ENCODE measurements around the gene SVIL. TPM values are rescaled to one million over a fixed set of nuclear protein-coding genes. Genes with fewer than 3 reads are reported as not detected.

SVIL gene
- total RNA-seq, 2 donors from 2014 or later, result 39.5 to 46.4 TPM

GRCh38 chr10:29663718-29664117, 28.9 kb upstream of the SVIL start:
- Mint-ChIP-seq H3K4me1 (peaks cover 14% of the 10 kb centered on the region), H3K4me3 (no peak overlapping the region), H3K27me3 (no peaks in the 10 kb centered on the region), H3K36me3 (ENCODE audit: low read depth) (no peaks in the 10 kb centered on the region), H3K27ac (no peak overlapping the region)
- H3K9me3 ChIP-seq (ENCODE audit: control insufficient read depth, low read length, poor library complexity, severe bottlenecking), result no peaks in the 10 kb centered on the region
- DNase-seq, result no peak
- no peak for ATAC-seq

- H3K4me1 Mint-ChIP-seq, result peaks cover 19% of the 10 kb centered on the region
- H3K4me3 Mint-ChIP-seq, result peak overlapping the region; percentile 80
These were observed 24.5 kb upstream of the SVIL start for GRCh38 chr10:29658984-29659965.

GRCh38 chr10:29657719-29658274, 23.0 kb upstream of the SVIL start:
- peak overlapping the region; percentile 96 for H3K27ac Mint-ChIP-seq
- DNase-seq, result no peak
- ATAC-seq, result no peak

More at GRCh38 chr10:29658984-29659965, 24.5 kb upstream of the SVIL start:
- no peaks in the 10 kb centered on the region for H3K27me3 Mint-ChIP-seq
- H3K36me3 Mint-ChIP-seq (ENCODE audit: low read depth), result peaks cover 5% of the 10 kb centered on the region
- ATAC-seq (peak; percentile 96), DNase-seq (peak; percentile 42 to 71 (median 48))
- H3K27ac Mint-ChIP-seq, result peak overlapping the region; percentile 96
- H3K9me3 ChIP-seq (ENCODE audit: control insufficient read depth, low read length, poor library complexity, severe bottlenecking), result no peaks in the 10 kb centered on the region

GRCh38 chr10:29656451-29656992, 21.8 kb upstream of the SVIL start:
- H3K27me3 Mint-ChIP-seq, result no peaks in the 10 kb centered on the region

More at GRCh38 chr10:29657719-29658274, 23.0 kb upstream of the SVIL start:
- Mint-ChIP-seq H3K36me3 (ENCODE audit: low read depth) (peaks cover 5% of the 10 kb centered on the region), H3K4me1 (peaks cover 21% of the 10 kb centered on the region), H3K27me3 (no peaks in the 10 kb centered on the region), H3K4me3 (peak overlapping the region; percentile 39)
- no peaks in the 10 kb centered on the region for H3K9me3 ChIP-seq (ENCODE audit: control insufficient read depth, low read length, poor library complexity, severe bottlenecking)

GRCh38 chr10:29652192-29652591, 17.4 kb upstream of the SVIL start:
- H3K27ac Mint-ChIP-seq, result no peak overlapping the region
- peaks cover 2% of the 10 kb centered on the region for H3K36me3 Mint-ChIP-seq (ENCODE audit: low read depth)
- H3K4me3 Mint-ChIP-seq, result no peak overlapping the region
- H3K4me1 Mint-ChIP-seq, result peaks cover 33% of the 10 kb centered on the region
- ATAC-seq (no peak), DNase-seq (no peak)
- H3K9me3 ChIP-seq (ENCODE audit: control insufficient read depth, low read length, poor library complexity, severe bottlenecking), result no peaks in the 10 kb centered on the region
- H3K27me3 Mint-ChIP-seq, result no peaks in the 10 kb centered on the region

More at GRCh38 chr10:29656451-29656992, 21.8 kb upstream of the SVIL start:
- no peak for ATAC-seq
- no peak overlapping the region for H3K27ac Mint-ChIP-seq
- peaks cover 5% of the 10 kb centered on the region for H3K36me3 Mint-ChIP-seq (ENCODE audit: low read depth)
- peaks cover 28% of the 10 kb centered on the region for H3K4me1 Mint-ChIP-seq
- DNase-seq, result no peak
- H3K9me3 ChIP-seq (ENCODE audit: control insufficient read depth, low read length, poor library complexity, severe bottlenecking), result no peaks in the 10 kb centered on the region
- H3K4me3 Mint-ChIP-seq, result no peak overlapping the region

GRCh38 chr10:29651767-29652166, 17.0 kb upstream of the SVIL start:
- DNase-seq (no peak), ATAC-seq (no peak)
- Mint-ChIP-seq H3K27me3 (no peaks in the 10 kb centered on the region), H3K36me3 (ENCODE audit: low read depth) (peaks cover 2% of the 10 kb centered on the region), H3K27ac (no peak overlapping the region), H3K4me3 (no peak overlapping the region), H3K4me1 (peaks cover 37% of the 10 kb centered on the region)
- no peaks in the 10 kb centered on the region for H3K9me3 ChIP-seq (ENCODE audit: control insufficient read depth, low read length, poor library complexity, severe bottlenecking)

GRCh38 chr10:29650552-29650944, 15.8 kb upstream of the SVIL start:
- peak overlapping the region; percentile 65 for H3K27ac Mint-ChIP-seq
- no peak for DNase-seq
- H3K4me3 Mint-ChIP-seq, result no peak overlapping the region
- no peaks in the 10 kb centered on the region for H3K36me3 Mint-ChIP-seq (ENCODE audit: low read depth)
- H3K4me1 Mint-ChIP-seq, result peaks cover 43% of the 10 kb centered on the region
- no peak for ATAC-seq
- no peaks in the 10 kb centered on the region for H3K27me3 Mint-ChIP-seq
- H3K9me3 ChIP-seq (ENCODE audit: control insufficient read depth, low read length, poor library complexity, severe bottlenecking), result no peaks in the 10 kb centered on the region

GRCh38 chr10:29649561-29650551, 15.1 kb upstream of the SVIL start:
- no peak for DNase-seq
- Mint-ChIP-seq H3K27ac (peak overlapping the region; percentile 95), H3K4me3 (no peak overlapping the region)

GRCh38 chr10:29648983-29649268, 14.2 kb upstream of the SVIL start:
- no peaks in the 10 kb centered on the region for H3K9me3 ChIP-seq (ENCODE audit: control insufficient read depth, low read length, poor library complexity, severe bottlenecking)
- H3K27ac Mint-ChIP-seq, result peak overlapping the region; percentile 95
- no peaks in the 10 kb centered on the region for H3K27me3 Mint-ChIP-seq
- H3K4me3 Mint-ChIP-seq, result no peak overlapping the region
- H3K4me1 Mint-ChIP-seq, result peaks cover 43% of the 10 kb centered on the region
- ATAC-seq (no peak), DNase-seq (no peak)
- no peaks in the 10 kb centered on the region for H3K36me3 Mint-ChIP-seq (ENCODE audit: low read depth)

More at GRCh38 chr10:29649561-29650551, 15.1 kb upstream of the SVIL start:
- no peaks in the 10 kb centered on the region for H3K27me3 Mint-ChIP-seq
- no peak for ATAC-seq
- no peaks in the 10 kb centered on the region for H3K36me3 Mint-ChIP-seq (ENCODE audit: low read depth)
- peaks cover 43% of the 10 kb centered on the region for H3K4me1 Mint-ChIP-seq
- no peaks in the 10 kb centered on the region for H3K9me3 ChIP-seq (ENCODE audit: control insufficient read depth, low read length, poor library complexity, severe bottlenecking)

GRCh38 chr10:29648114-29648982, 13.6 kb upstream of the SVIL start:
- peak overlapping the region; percentile 82 for H3K4me3 Mint-ChIP-seq
- no peaks in the 10 kb centered on the region for H3K36me3 Mint-ChIP-seq (ENCODE audit: low read depth)
- no peaks in the 10 kb centered on the region for H3K27me3 Mint-ChIP-seq
- H3K9me3 ChIP-seq (ENCODE audit: control insufficient read depth, low read length, poor library complexity, severe bottlenecking), result no peaks in the 10 kb centered on the region
- H3K27ac Mint-ChIP-seq, result peak overlapping the region; percentile 95
- ATAC-seq, result peak; percentile 62
- H3K4me1 Mint-ChIP-seq, result peaks cover 43% of the 10 kb centered on the region
- peak in 1 of 3 donors; percentile 35 for DNase-seq

GRCh38 chr10:29647478-29647877, 12.7 kb upstream of the SVIL start:
- no peaks in the 10 kb centered on the region for H3K9me3 ChIP-seq (ENCODE audit: control insufficient read depth, low read length, poor library complexity, severe bottlenecking)
- H3K27me3 Mint-ChIP-seq, result no peaks in the 10 kb centered on the region
- DNase-seq (no peak), ATAC-seq (peak; percentile 65)
- peak overlapping the region; percentile 78 for H3K4me3 Mint-ChIP-seq
- H3K27ac Mint-ChIP-seq, result peak overlapping the region; percentile 95
- peaks cover 41% of the 10 kb centered on the region for H3K4me1 Mint-ChIP-seq
- no peaks in the 10 kb centered on the region for H3K36me3 Mint-ChIP-seq (ENCODE audit: low read depth)

- Mint-ChIP-seq H3K4me3 (peak overlapping the region; percentile 78), H3K27me3 (no peaks in the 10 kb centered on the region), H3K36me3 (ENCODE audit: low read depth) (no peaks in the 10 kb centered on the region), H3K27ac (peak overlapping the region; percentile 95), H3K4me1 (peaks cover 39% of the 10 kb centered on the region)
- ATAC-seq (peak; percentile 76), DNase-seq (no peak)
- no peaks in the 10 kb centered on the region for H3K9me3 ChIP-seq (ENCODE audit: control insufficient read depth, low read length, poor library complexity, severe bottlenecking)
These were observed 12.2 kb upstream of the SVIL start for GRCh38 chr10:29646960-29647461.
